Prostate gland (tissue), 2 donors: Measurements from ENCODE around the gene ARG1. TPM values are rescaled to one million over a fixed set of nuclear protein-coding genes. Genes with fewer than 3 reads are reported as not detected.

ENCODE experiments used
- DNase-seq: peaks from one replicate; pipeline ENCODE4 v3.0.0-alpha.2; 2019; ENCODE audit warnings: low spot score
- H3K27ac ChIP-seq, 2 donors: fragments of 200-600 bp; sonication (generic); 2 replicates each; pipeline ENCODE4 v1.5.1; 2017 to 2019
- H3K27me3 ChIP-seq: fragments of 200-600 bp; sonication (generic); replicated peaks from 2 replicates; pipeline ENCODE4 v1.5.1; 2019; ENCODE audit not compliant: insufficient read depth
- H3K36me3 ChIP-seq, 2 donors: fragments of 200-600 bp; sonication (generic); 1 replicate in 1 of 2; 2 replicates in 1 of 2; pipeline versions ENCODE4 v1.5.1 to v1.8.1; 2017 to 2019
- H3K4me1 ChIP-seq: fragments of 200-600 bp; sonication (generic); replicated peaks from 2 replicates; pipeline ENCODE4 v1.5.1; 2019
- H3K4me3 ChIP-seq, 2 donors: fragments of 200-600 bp; sonication (generic); 2 replicates each; pipeline ENCODE4 v1.5.1; 2017 to 2019
- H3K9me3 ChIP-seq: fragments of 200-600 bp; sonication (generic); 2 replicates; pipeline ENCODE4 v1.5.1; 2017
- CTCF ChIP-seq, 4 experiments: fragments of 200-600 bp in 2 of 4; fragments of 450-650 bp in 2 of 4; sonication (generic) in 2 of 4; IDR thresholded peaks; 1 replicate in 3 of 4; 2 replicates in 1 of 4; pipeline ENCODE4 v1.5.1; 2016 to 2019; ENCODE audit warnings: antibody characterized with exemption in 4 of 4, mild to moderate bottlenecking in 2 of 4, moderate library complexity in 2 of 4
- POLR2A ChIP-seq: fragments of 450-650 bp; IDR thresholded peaks from one replicate; pipeline ENCODE4 v1.6.1; 2016; ENCODE audit warnings: antibody characterized with exemption, mild to moderate bottlenecking
- POLR2AphosphoS5 ChIP-seq: sonication (generic); formaldehyde crosslinking; IDR thresholded peaks from one replicate; pipeline ENCODE4 v1.6.1; 2017; ENCODE audit warnings: antibody characterized with exemption
- WGBS: methylation state at CpG from one replicate; pipeline ENCODE4 v1.1.5; 2018; 5-methylcytosine and 5-hydroxymethylcytosine counted together
- intact Hi-C: fragments of 100-400 bp; cut with DNase I; formaldehyde crosslinking; loops from one replicate; pipeline ENCODE4 v1.14.2; 2022
- total RNA-seq, 2 donors: library from RNA; depleted of rRNA; stranded (reverse); fragments of >200 nt; gene quantifications; one replicate each; pipeline ENCODE4 v1.1.0, GENCODE V29; 2016

Gene ARG1
- total RNA-seq, 2 donors from 2014 or later, result 1.2 to 1.4 TPM

- TF ChIP-seq CTCF (IDR thresholded peaks at IDR 0.05), result no peak
- TF ChIP-seq POLR2A, result no peak
- no peak for TF ChIP-seq POLR2AphosphoS5
- no peaks in the 10 kb centered on the region for H3K4me1 ChIP-seq
- intact Hi-C loops, result no loop called here
- 89% methylated on average over 5 of the region's 5 CpGs for WGBS
- H3K9me3 ChIP-seq, result no peaks in the 10 kb centered on the region
- peaks cover 0 to 4% of the 10 kb centered on the region in 2 donors for H3K36me3 ChIP-seq
- H3K4me3 ChIP-seq, result no peak overlapping the region
- DNase-seq, result no peak
- no peaks in the 10 kb centered on the region for H3K27me3 ChIP-seq
- no peak overlapping the region for H3K27ac ChIP-seq
Observed at GRCh38 chr6:131613296-131613925, 40.4 kb downstream of the ARG1 start.

- no peaks in the 10 kb centered on the region for H3K27me3 ChIP-seq
- no peak overlapping the region for H3K27ac ChIP-seq
- no peaks in the 10 kb centered on the region for H3K9me3 ChIP-seq
- intact Hi-C loops, result no loop called here
- H3K4me1 ChIP-seq, result no peaks in the 10 kb centered on the region
- peaks cover 4 to 7% of the 10 kb centered on the region in 2 donors for H3K36me3 ChIP-seq
- no peak overlapping the region for H3K4me3 ChIP-seq
- DNase-seq, result no peak
- no peak for TF ChIP-seq POLR2A
- TF ChIP-seq POLR2AphosphoS5, result no peak
- no peak for TF ChIP-seq CTCF (IDR thresholded peaks at IDR 0.05)
- 98% methylated on average over 4 of the region's 4 CpGs for WGBS
Observed at GRCh38 chr6:131615275-131615674, 42.2 kb downstream of the ARG1 start.

GRCh38 chr6:131627724-131628682 lies 55.0 kb downstream of the ARG1 start, which contains the start of gene MED23:
MED23 (minus strand) TSS chr6:131628242; CDS start chr6:131628049, 193 bp downstream.
- Histone ChIP-seq H3K27me3 (no peaks in the 10 kb centered on the region), H3K9me3 (no peaks in the 10 kb centered on the region), H3K36me3 (peaks cover 0 to 6% of the 10 kb centered on the region in 2 donors), H3K27ac (peak within 1 kb of the TSS; percentile 77 to 78), H3K4me3 (peak within 1 kb of the TSS; percentile 59 to 74), H3K4me1 (no peaks in the 10 kb centered on the region)
- intact Hi-C loops, result no loop called here
- peak; percentile 89 for DNase-seq
- TF ChIP-seq CTCF (IDR thresholded peaks at IDR 0.05) (peak; percentile 52 to 92 (median 90)), POLR2AphosphoS5 (peak; percentile 92), POLR2A (peak; percentile 16)
- WGBS, result 1% methylated on average over 45 of the region's 53 CpGs

- WGBS, result 29% methylated on average over 1 of the region's 1 CpG
- Histone ChIP-seq H3K4me3 (peak overlapping the region; percentile 59 to 74), H3K4me1 (no peaks in the 10 kb centered on the region), H3K9me3 (no peaks in the 10 kb centered on the region), H3K27me3 (no peaks in the 10 kb centered on the region), H3K27ac (peak overlapping the region; percentile 63 to 78), H3K36me3 (peaks cover 0 to 3% of the 10 kb centered on the region in 2 donors)
- no peak for DNase-seq
- intact Hi-C loops, result no loop called here
- TF ChIP-seq POLR2A, result no peak
- no peak for TF ChIP-seq POLR2AphosphoS5
Observed at GRCh38 chr6:131628726-131629125, 55.7 kb downstream of the ARG1 start.

- DNase-seq, result peak; percentile 92
- Histone ChIP-seq H3K27ac (peak overlapping the region; percentile 63 to 70), H3K4me3 (no peak overlapping the region), H3K36me3 (no peaks in the 10 kb centered on the region), H3K27me3 (no peaks in the 10 kb centered on the region), H3K4me1 (no peaks in the 10 kb centered on the region), H3K9me3 (no peaks in the 10 kb centered on the region)
- no peak for TF ChIP-seq POLR2A
- no peak for TF ChIP-seq CTCF (IDR thresholded peaks at IDR 0.05)
- peak; percentile 85 for TF ChIP-seq POLR2AphosphoS5
- intact Hi-C loops, result no loop called here
- WGBS, result 19% methylated on average over 2 of the region's 2 CpGs
Observed at GRCh38 chr6:131629651-131630050, 56.6 kb downstream of the ARG1 start.
